ENCODE measurements around the gene HRH1.

GRCh38 chr3:11288786-11289637 is 134.7 kb downstream of the HRH1 start:
- TF ChIP-seq CTCF (IDR thresholded peaks at IDR 0.05) (no peak), REST (IDR thresholded peaks at IDR 0.05; ENCODE audit: insufficient read depth in 1 of 2, low read depth in 2 of 2, low read length in 1 of 2) (no peak)

All from Panc1 (cell line).